GM19240 (cell line): Measurements from ENCODE around the gene HOXA2.

Experiments
- DNase-seq: peaks from one replicate; pipeline ENCODE4 v3.0.0; 2011; ENCODE audit warnings: low spot score; ENCODE audit not compliant: insufficient read length

HOXA2 gene

GRCh38 chr7:27078616-27079233 is 23.8 kb downstream of the HOXA2 start:
- DNase-seq: no peak

- DNase-seq: no peak
These were observed 29.4 kb downstream of the HOXA2 start for GRCh38 chr7:27073076-27073475.

- no peak for DNase-seq
These were observed 30.7 kb downstream of the HOXA2 start for GRCh38 chr7:27071622-27072390.

GRCh38 chr7:27068259-27068658 is 34.2 kb downstream of the HOXA2 start:
- no peak for DNase-seq

DNA sequence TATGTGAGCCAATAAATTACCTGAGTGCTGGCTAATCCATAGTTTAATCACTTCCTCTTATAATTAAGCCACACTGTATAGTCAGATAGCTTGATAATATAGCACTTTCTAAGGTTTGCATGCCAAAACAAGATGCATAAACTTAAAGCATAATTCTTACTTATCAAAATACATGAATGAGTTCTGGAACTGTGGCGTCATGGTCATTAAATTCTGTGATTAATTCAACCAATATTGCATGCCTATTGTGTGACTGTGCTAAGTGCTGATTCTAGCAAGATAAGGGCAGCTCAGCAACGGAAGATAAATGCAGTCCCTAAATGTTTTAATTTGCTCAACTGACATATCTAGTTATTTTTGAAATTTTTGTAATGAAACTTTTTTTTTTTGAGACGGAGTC is 36.3 kb downstream of the HOXA2 start:
- no peak for DNase-seq

DNA sequence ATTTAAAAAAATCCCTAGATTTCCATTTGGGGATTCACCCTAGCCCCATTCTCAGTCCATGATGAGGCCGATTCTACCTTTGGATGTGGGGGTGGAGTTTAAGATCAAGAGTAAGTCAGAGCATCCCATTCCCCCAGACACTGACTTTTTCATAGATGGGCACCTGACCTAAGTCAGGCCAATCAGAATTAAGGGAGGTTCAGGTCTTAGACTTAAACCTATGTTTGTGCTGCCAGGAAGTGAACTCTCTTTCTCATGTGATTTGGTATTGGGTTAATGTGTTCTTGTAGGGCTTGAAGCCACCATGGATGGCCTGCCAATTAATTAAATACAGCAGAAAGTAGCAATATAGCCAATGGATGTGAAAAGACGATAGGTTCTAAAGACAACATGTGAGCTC is 36.8 kb downstream of the HOXA2 start:
- no peak for DNase-seq

DNA sequence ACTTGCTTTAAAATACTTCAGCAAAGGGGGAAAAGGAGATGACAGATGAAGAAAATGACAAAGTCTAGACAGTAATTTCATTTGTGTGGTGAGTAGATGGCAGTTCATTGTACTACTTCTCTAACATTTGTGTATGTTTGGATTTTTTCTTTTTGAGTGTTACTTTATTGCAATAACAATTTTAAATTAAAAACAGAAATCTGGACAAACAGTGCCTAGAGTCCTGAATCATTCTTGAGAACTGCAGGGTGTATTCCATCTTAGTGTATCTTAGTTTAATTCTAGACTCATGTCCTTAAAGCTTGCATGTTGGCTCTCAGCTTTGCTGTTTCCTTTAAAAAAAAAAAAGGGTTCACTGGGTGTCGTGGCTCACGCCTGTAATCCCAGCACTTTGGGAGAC is 37.8 kb downstream of the HOXA2 start:
- no peak for DNase-seq

DNA sequence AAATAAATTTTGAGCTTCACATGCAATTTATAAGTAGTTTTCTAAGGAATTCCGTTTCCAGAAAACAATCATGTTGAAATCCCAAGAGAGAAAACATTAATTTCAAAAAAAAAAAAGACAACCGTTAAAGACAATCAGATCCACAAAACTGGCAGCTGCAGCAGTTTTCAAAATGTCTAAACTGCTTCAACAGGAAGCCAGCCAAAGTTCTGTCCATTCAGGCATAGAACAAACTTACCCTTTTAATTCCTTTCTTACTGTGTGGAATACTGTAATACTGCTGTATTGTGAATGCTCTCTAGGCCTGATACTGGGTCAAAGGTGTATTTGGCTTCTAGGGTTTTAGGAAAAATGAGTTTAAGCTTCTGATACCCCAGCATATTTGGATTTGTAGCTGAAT is 38.3 kb downstream of the HOXA2 start:
- DNase-seq: no peak

DNA sequence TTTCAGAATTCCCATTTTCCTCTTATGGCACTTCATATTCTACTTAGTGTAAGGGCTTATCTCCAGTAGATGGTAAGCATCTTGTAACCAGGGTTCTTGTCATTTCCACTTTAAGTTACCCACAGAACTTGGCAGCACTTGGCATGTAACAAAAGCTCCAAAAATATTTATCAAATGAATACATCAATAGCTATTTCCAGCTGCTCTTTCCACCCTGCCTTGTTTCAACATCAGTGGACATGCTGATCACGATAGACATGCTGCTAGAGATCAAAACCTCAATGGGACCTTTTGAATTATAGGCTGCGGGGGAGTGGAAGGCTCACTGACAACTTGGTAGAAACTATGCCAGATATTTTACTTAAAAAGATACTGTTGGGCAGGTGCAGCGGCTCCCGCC is 39.5 kb downstream of the HOXA2 start:
- no peak for DNase-seq

GRCh38 chr7:27053153-27053552 is 49.3 kb downstream of the HOXA2 start:
- DNase-seq: no peak

DNA sequence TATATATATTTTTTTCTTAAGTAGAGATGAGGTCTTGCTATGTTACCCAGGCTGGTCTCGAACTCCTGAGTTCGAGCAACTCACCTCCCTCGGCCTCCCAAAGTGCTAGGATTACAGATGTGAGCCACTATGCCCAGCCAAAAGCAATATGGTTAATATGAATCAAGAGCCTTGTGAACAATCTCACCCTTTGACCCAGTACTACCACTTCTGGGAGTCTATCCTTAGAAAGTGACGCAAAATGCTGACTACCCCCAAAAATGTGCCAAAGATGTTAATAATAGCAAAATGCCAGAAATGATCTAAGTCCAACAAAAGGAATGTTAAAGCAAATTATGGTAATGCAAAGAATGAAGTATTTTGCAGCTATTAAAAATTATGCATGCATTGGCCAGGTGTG is 51.0 kb downstream of the HOXA2 start:
- DNase-seq: no peak
